Measurements from ENCODE around the gene CHRNB1. TPM values are rescaled to one million over a fixed set of nuclear protein-coding genes. Genes with fewer than 3 reads are reported as not detected.

The CHRNB1 gene
- total RNA-seq, 2 donors from 2014 or later = 6.9 to 10.4 TPM

GRCh38 chr17:7406235-7406825 lies 38.5 kb upstream of the CHRNB1 start:
- Histone ChIP-seq H3K36me3 (no peaks in the 10 kb centered on the region), H3K4me1 (replicated peaks) (no peaks in the 10 kb centered on the region), H3K27me3 (replicated peaks; ENCODE audit: insufficient read depth) (no peaks in the 10 kb centered on the region), H3K9me3 (no peaks in the 10 kb centered on the region), H3K4me3 (no peak overlapping the region), H3K27ac (no peak overlapping the region)
- TF ChIP-seq POLR2AphosphoS5 (IDR thresholded peaks at IDR 0.05) (no peak), POLR2A (IDR thresholded peaks at IDR 0.05) (no peak), CTCF (IDR thresholded peaks at IDR 0.05) (no peak)
- intact Hi-C loops (cut with DNase I) = no loop called here
- DNase-seq (ENCODE audit: low spot score) = no peak
- WGBS = 43% methylated on average over 12 of the region's 12 CpGs

GRCh38 chr17:7407082-7407481 lies 37.8 kb upstream of the CHRNB1 start:
- no peak for DNase-seq (ENCODE audit: low spot score)
- TF ChIP-seq CTCF (IDR thresholded peaks at IDR 0.05) (no peak), POLR2A (IDR thresholded peaks at IDR 0.05) (no peak), POLR2AphosphoS5 (IDR thresholded peaks at IDR 0.05) (no peak)
- no peaks in the 10 kb centered on the region for H3K9me3 ChIP-seq
- H3K27ac ChIP-seq = no peak overlapping the region
- no peaks in the 10 kb centered on the region for H3K36me3 ChIP-seq
- H3K4me1 ChIP-seq (replicated peaks) = no peaks in the 10 kb centered on the region
- no peak overlapping the region for H3K4me3 ChIP-seq
- 88% methylated on average over 13 of the region's 13 CpGs for WGBS
- intact Hi-C loops (cut with DNase I) = no loop called here
- no peaks in the 10 kb centered on the region for H3K27me3 ChIP-seq (replicated peaks; ENCODE audit: insufficient read depth)

- TF ChIP-seq POLR2AphosphoS5 (IDR thresholded peaks at IDR 0.05) (no peak), POLR2A (IDR thresholded peaks at IDR 0.05) (no peak), CTCF (IDR thresholded peaks at IDR 0.05) (no peak)
- no peak within 1 kb of the TSS for H3K4me3 ChIP-seq
- 60% methylated on average over 12 of the region's 12 CpGs for WGBS
- no peaks in the 10 kb centered on the region for H3K27me3 ChIP-seq (replicated peaks; ENCODE audit: insufficient read depth)
- no peaks in the 10 kb centered on the region for H3K36me3 ChIP-seq
- no peaks in the 10 kb centered on the region for H3K4me1 ChIP-seq (replicated peaks)
- DNase-seq (ENCODE audit: low spot score) = no peak
- no peaks in the 10 kb centered on the region for H3K9me3 ChIP-seq
- intact Hi-C loops (cut with DNase I) = no loop called here
- H3K27ac ChIP-seq = no peak within 1 kb of the TSS
Measured at GRCh38 chr17:7407485-7408251, 37.2 kb upstream of the CHRNB1 start, which contains the start of gene NLGN2. Gene NLGN2, plus strand, starts transcription at chr17:7407845. Its CDS starts 411 bp downstream, at chr17:7408256.

GRCh38 chr17:7408252-7408727 lies 36.6 kb upstream of the CHRNB1 start:
- Histone ChIP-seq H3K9me3 (no peaks in the 10 kb centered on the region), H3K27me3 (replicated peaks; ENCODE audit: insufficient read depth) (no peaks in the 10 kb centered on the region), H3K36me3 (no peaks in the 10 kb centered on the region), H3K4me1 (replicated peaks) (no peaks in the 10 kb centered on the region), H3K4me3 (no peak overlapping the region), H3K27ac (no peak overlapping the region)
- WGBS = 77% methylated on average over 47 of the region's 58 CpGs
- TF ChIP-seq POLR2A (IDR thresholded peaks at IDR 0.05) = no peak
- no peak for TF ChIP-seq CTCF (IDR thresholded peaks at IDR 0.05)
- TF ChIP-seq POLR2AphosphoS5 (IDR thresholded peaks at IDR 0.05) = no peak
- no peak for DNase-seq (ENCODE audit: low spot score)
- intact Hi-C loops (cut with DNase I) = no loop called here
